SHP77 treated with DMSO at 0.1 percent for 48 hours (cell line): ENCODE data around the gene KIFC1.

ENCODE experiments used
- DNase-seq: peaks from one replicate; lab custom pipeline; 2025; lab: John Stamatoyannopoulos, UW

Gene KIFC1

GRCh38 chr6:33425668-33426577 is 34.3 kb downstream of the KIFC1 start:
- peak; percentile 55 for DNase-seq

GRCh38 chr6:33426590-33427511 is 35.2 kb downstream of the KIFC1 start:
- no peak for DNase-seq

- no peak for DNase-seq
These were observed 36.1 kb downstream of the KIFC1 start for GRCh38 chr6:33427585-33428223.

- peak; percentile 14 for DNase-seq
These were observed 36.8 kb downstream of the KIFC1 start for GRCh38 chr6:33428224-33428965.

- DNase-seq: no peak
These were observed 37.5 kb downstream of the KIFC1 start for GRCh38 chr6:33428966-33429749.

GRCh38 chr6:33429750-33430052 is 38.1 kb downstream of the KIFC1 start:
- DNase-seq: no peak

- DNase-seq: no peak
These were observed 38.7 kb downstream of the KIFC1 start for GRCh38 chr6:33430334-33430733.

GRCh38 chr6:33430991-33431879 is 39.6 kb downstream of the KIFC1 start:
- DNase-seq: peak; percentile 56

- no peak for DNase-seq
These were observed 40.4 kb downstream of the KIFC1 start for GRCh38 chr6:33431880-33432541.

- DNase-seq: no peak
These were observed 40.9 kb downstream of the KIFC1 start for GRCh38 chr6:33432546-33432945.

GRCh38 chr6:33433001-33433543 is 41.4 kb downstream of the KIFC1 start:
- no peak for DNase-seq

- DNase-seq: no peak
These were observed 42.0 kb downstream of the KIFC1 start for GRCh38 chr6:33433544-33434191.

- DNase-seq: no peak
These were observed 43.3 kb downstream of the KIFC1 start for GRCh38 chr6:33434961-33435360.

- no peak for DNase-seq
These were observed 46.0 kb downstream of the KIFC1 start for GRCh38 chr6:33437666-33438065.

GRCh38 chr6:33438978-33439594 is 47.5 kb downstream of the KIFC1 start:
- no peak for DNase-seq

GRCh38 chr6:33439956-33440648 is 48.5 kb downstream of the KIFC1 start:
- no peak for DNase-seq

- no peak for DNase-seq
These were observed 49.2 kb downstream of the KIFC1 start for GRCh38 chr6:33440649-33441309.
